Gastroesophageal sphincter (tissue), 3 donors: ENCODE measurements around the gene STXBP6.

Experiments used
- CTCF ChIP-seq, 4 experiments: fragments of 200-600 bp in 2 of 4; fragments of 450-650 bp in 2 of 4; sonication (generic) in 1 of 4; IDR thresholded peaks; one replicate each; pipeline ENCODE4 v1.5.1; 2017 to 2019; ENCODE audit warnings: antibody characterized with exemption in 4 of 4, mild to moderate bottlenecking in 2 of 4, moderate library complexity in 2 of 4
- EP300 ChIP-seq: sonication (generic); formaldehyde crosslinking; IDR thresholded peaks from one replicate; pipeline ENCODE4 v1.6.1; 2017; ENCODE audit warnings: antibody characterized with exemption, mild to moderate bottlenecking
- POLR2A ChIP-seq, 2 donors: fragments of 450-650 bp; IDR thresholded peaks; one replicate each; pipeline ENCODE4 v1.6.1; 2017; ENCODE audit warnings: antibody characterized with exemption in 2 of 2, mild to moderate bottlenecking in 2 of 2, moderate library complexity in 1 of 2

DNA sequence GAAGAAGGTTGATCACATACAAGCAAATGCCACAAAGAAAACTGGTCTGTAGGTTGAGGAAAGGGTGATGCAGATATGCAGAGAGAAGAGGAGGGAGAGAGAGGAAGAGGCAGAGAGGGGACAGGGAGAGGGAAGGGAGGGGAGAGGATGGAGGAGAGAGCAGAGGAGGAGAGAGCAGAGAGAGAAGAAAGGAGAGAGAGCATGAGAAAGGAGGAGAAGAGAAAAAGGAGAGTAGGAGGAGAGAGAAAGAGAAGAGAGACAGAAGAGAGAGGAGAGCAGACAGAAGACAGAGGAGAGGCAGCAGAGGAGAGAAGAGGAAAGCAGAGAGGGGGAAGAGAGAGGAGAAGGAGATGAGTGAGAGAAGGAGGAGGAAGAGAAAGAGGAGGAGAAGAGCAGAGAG lies 59.2 kb downstream of the STXBP6 start:
- no peak for TF ChIP-seq CTCF (IDR thresholded peaks at IDR 0.05)
- TF ChIP-seq POLR2A (IDR thresholded peaks at IDR 0.05), result no peak
- TF ChIP-seq EP300, result no peak
